H1 (cell line): Measurements from ENCODE around the gene TRAPPC2. TPM values are rescaled to one million over a fixed set of nuclear protein-coding genes. Genes with fewer than 3 reads are reported as not detected.

Experiments used
- CTCF ChIA-PET: fragments of 300-600 bp; sonication (Branson Sonifier 250); formaldehyde crosslinking; loops from one replicate; lab custom pipeline; 2021; ENCODE audit not compliant: partially characterized antibody; lab: Charles Lee
- POLR2A ChIA-PET: fragments of 300-600 bp; sonication (Branson Sonifier 250); formaldehyde crosslinking; loops from one replicate; lab custom pipeline; 2021; ENCODE audit warnings: inconsistent platforms; ENCODE audit not compliant: partially characterized antibody; lab: Charles Lee
- DNase-seq, 2 experiments: peaks; one replicate each; pipeline versions ENCODE4 v3.0.0 to v3.0.0-alpha.2; 2010 to 2022; ENCODE audit warnings: low spot score in 2 of 2, low read depth in 1 of 2, mixed read lengths in 1 of 2
- FAIRE-seq: peaks from 2 replicates; lab custom pipeline; 2011; peaks lifted over from hg19 to GRCh38; lab: Jason Lieb, UNC
- H2AFZ ChIP-seq: 2 replicates; pipeline ENCODE4 v1.8.1; 2012; ENCODE audit warnings: low read length, inconsistent platforms
- H2AK5ac ChIP-seq: 2 replicates; pipeline ENCODE4 v1.6.1; 2013; ENCODE audit warnings: low read depth, low read length
- H2BK120ac ChIP-seq: replicated peaks from 2 replicates; pipeline ENCODE3; 2013; ENCODE audit warnings: low read depth, low read length, inconsistent platforms
- H2BK12ac ChIP-seq: 2 replicates; pipeline ENCODE4 v1.6.1; 2013; ENCODE audit warnings: low read depth, low read length
- H2BK15ac ChIP-seq: 2 replicates; pipeline ENCODE4 v1.6.1; 2013; ENCODE audit warnings: low read length
- H2BK20ac ChIP-seq: 2 replicates; pipeline ENCODE4 v1.6.1; 2013; ENCODE audit warnings: low read length
- H2BK5ac ChIP-seq: 2 replicates; pipeline ENCODE4 v1.6.1; 2013; ENCODE audit warnings: low read depth, low read length
- H3K14ac ChIP-seq: 2 replicates; pipeline ENCODE4 v1.6.1; 2013; ENCODE audit warnings: inconsistent platforms; ENCODE audit not compliant: insufficient read length
- H3K18ac ChIP-seq: 2 replicates; pipeline ENCODE4 v1.6.1; 2013; ENCODE audit warnings: low read length; ENCODE audit errors: extremely low read depth
- H3K23ac ChIP-seq: 2 replicates; pipeline ENCODE4 v1.6.1; 2013; ENCODE audit warnings: inconsistent platforms; ENCODE audit not compliant: insufficient read length
- H3K23me2 ChIP-seq: 2 replicates; pipeline ENCODE4 v1.6.1; 2013; ENCODE audit warnings: low read depth, low read length
- H3K27ac ChIP-seq: 2 replicates; pipeline ENCODE4 v1.6.1; 2011; ENCODE audit warnings: low read depth, low read length, inconsistent platforms
- H3K27me3 ChIP-seq, 4 experiments: replicated peaks in 1 of 4; 1 replicate in 1 of 4; 2 replicates in 3 of 4; pipeline versions ENCODE4 v1.6.1 to v1.8.1; 2011 to 2013; ENCODE audit warnings: low read length in 3 of 4, mild to moderate bottlenecking in 3 of 4, inconsistent platforms in 2 of 4, mixed read lengths in 2 of 4, moderate library complexity in 1 of 4; ENCODE audit not compliant: control insufficient read depth in 3 of 4, insufficient read depth in 3 of 4; ENCODE audit errors: extremely low read depth in 1 of 4
- H3K36me3 ChIP-seq, 4 experiments: 2 replicates each; pipeline versions ENCODE4 v1.6.1 to v1.8.1; 2011 to 2013; ENCODE audit warnings: mild to moderate bottlenecking in 4 of 4, low read length in 3 of 4, moderate library complexity in 2 of 4, control low read depth in 1 of 4, inconsistent platforms in 1 of 4; ENCODE audit not compliant: insufficient read depth in 4 of 4, control insufficient read depth in 2 of 4
- H3K4ac ChIP-seq: replicated peaks from 2 replicates; pipeline ENCODE3; 2013; ENCODE audit warnings: low read length, low read depth, mixed read lengths, inconsistent platforms; ENCODE audit not compliant: insufficient read length
- H3K4me1 ChIP-seq, 4 experiments: replicated peaks in 1 of 4; 1 replicate in 1 of 4; 2 replicates in 3 of 4; pipeline versions ENCODE4 v1.6.1 to v1.8.1; 2011 to 2013; ENCODE audit warnings: low read length in 3 of 4, inconsistent platforms in 2 of 4, mixed read lengths in 1 of 4; ENCODE audit not compliant: insufficient read depth in 4 of 4, control insufficient read depth in 3 of 4
- H3K4me2 ChIP-seq, 2 experiments: 2 replicates each; pipeline versions ENCODE4 v1.6.1 to v1.8.1; 2011 to 2013; ENCODE audit warnings: low read depth in 2 of 2, low read length in 2 of 2, control low read depth in 1 of 2, inconsistent platforms in 1 of 2, mild to moderate bottlenecking in 1 of 2; ENCODE audit not compliant: insufficient read depth in 1 of 2
- H3K4me3 ChIP-seq, 4 experiments: fragments of 200-600, 300-600 bp in 1 of 4; sonication (generic), shearing (Covaris generic), sonication (Bioruptor Twin) in 1 of 4; 2 replicates each; pipeline versions ENCODE4 v1.5.1 to v1.8.1; 2011 to 2016; ENCODE audit warnings: low read length in 4 of 4, low read depth in 3 of 4, control low read depth in 2 of 4, inconsistent platforms in 2 of 4, mild to moderate bottlenecking in 2 of 4, mixed read lengths in 1 of 4, moderate library complexity in 1 of 4; ENCODE audit not compliant: insufficient read depth in 2 of 4; ENCODE audit errors: extremely low read depth in 1 of 4
- H3K56ac ChIP-seq: replicated peaks from 2 replicates; pipeline ENCODE3; 2013; ENCODE audit warnings: low read depth, mild to moderate bottlenecking, mixed read lengths, low read length, inconsistent platforms; ENCODE audit not compliant: insufficient read length
- H3K79me1 ChIP-seq: 2 replicates; pipeline ENCODE4 v1.6.1; 2013; ENCODE audit warnings: low read depth, low read length, control low read depth
- H3K79me2 ChIP-seq, 2 experiments: 2 replicates each; pipeline versions ENCODE4 v1.6.1 to v1.8.1; 2012 to 2013; ENCODE audit warnings: low read length in 2 of 2, mild to moderate bottlenecking in 2 of 2, inconsistent platforms in 1 of 2; ENCODE audit not compliant: insufficient read depth in 2 of 2, control insufficient read depth in 1 of 2
- H3K9ac ChIP-seq, 4 experiments: replicated peaks in 1 of 4; 1 replicate in 1 of 4; 2 replicates in 3 of 4; pipeline versions ENCODE4 v1.6.1 to v1.8.1; 2011 to 2013; ENCODE audit warnings: low read depth in 3 of 4, low read length in 3 of 4, control low read depth in 2 of 4, mild to moderate bottlenecking in 2 of 4, moderate library complexity in 2 of 4, inconsistent platforms in 1 of 4; ENCODE audit errors: extremely low read depth in 1 of 4
- H3K9me3 ChIP-seq, 2 experiments: 2 replicates each; pipeline versions ENCODE4 v1.6.1 to v1.8.1; 2012 to 2013; ENCODE audit warnings: mild to moderate bottlenecking in 2 of 2, moderate library complexity in 2 of 2, control low read depth in 1 of 2, inconsistent platforms in 1 of 2, low read depth in 1 of 2, low read length in 1 of 2, mixed read lengths in 1 of 2; ENCODE audit not compliant: insufficient read depth in 2 of 2
- H4K20me1 ChIP-seq, 2 experiments: replicated peaks in 1 of 2; 2 replicates each; pipeline versions ENCODE3 to v1.8.1; 2011 to 2013; ENCODE audit warnings: inconsistent platforms in 2 of 2, low read length in 2 of 2, mild to moderate bottlenecking in 1 of 2; ENCODE audit not compliant: insufficient read depth in 2 of 2, control insufficient read depth in 1 of 2
- H4K5ac ChIP-seq: 2 replicates; pipeline ENCODE4 v1.6.1; 2013; ENCODE audit warnings: low read length, low read depth, mixed read lengths, inconsistent platforms; ENCODE audit not compliant: insufficient read length
- H4K8ac ChIP-seq: 2 replicates; pipeline ENCODE4 v1.8.0; 2013; ENCODE audit warnings: mild to moderate bottlenecking, moderate library complexity, low read length, inconsistent platforms; ENCODE audit not compliant: insufficient read depth; ENCODE audit errors: extremely low read depth
- H4K91ac ChIP-seq: replicated peaks from 2 replicates; pipeline ENCODE3; 2013; ENCODE audit warnings: low read length, mixed read lengths, inconsistent platforms; ENCODE audit not compliant: insufficient read length
- PHF8 ChIP-seq: fragments of 200-600 bp; sonication (generic); conservative IDR thresholded peaks from 2 replicates; pipeline ENCODE4 v1.7.1; 2012; ENCODE audit warnings: low read depth, mild to moderate bottlenecking, inconsistent platforms, low read length, moderate library complexity
- POLR2A ChIP-seq, 2 experiments: IDR thresholded peaks; 1 replicate in 1 of 2; 2 replicates in 1 of 2; pipeline ENCODE4 v1.6.1; 2011; ENCODE audit warnings: low read depth in 2 of 2, low read length in 2 of 2, mild to moderate bottlenecking in 2 of 2; ENCODE audit errors: control extremely low read depth in 1 of 2
- SIX5 ChIP-seq: IDR thresholded peaks from 2 replicates; pipeline ENCODE4 v1.6.1; 2011; ENCODE audit warnings: mild to moderate bottlenecking, low read depth, low read length
- TCF12 ChIP-seq: IDR thresholded peaks from 2 replicates; pipeline ENCODE4 v1.6.1; 2011; ENCODE audit warnings: low read depth, mild to moderate bottlenecking, low read length
- WGBS, 2 experiments: shearing (Covaris generic) in 1 of 2; methylation state at CpG; one replicate each; pipeline versions ENCODE4 v1.1.6 to v1.1.7; 2013 to 2015; ENCODE audit warnings: low lambda C conversion rate in 2 of 2, mixed read lengths in 2 of 2, inconsistent platforms in 1 of 2, low coverage in 1 of 2, missing lambda C conversion rate in 1 of 2; ENCODE audit not compliant: insufficient replicate concordance in 2 of 2, insufficient coverage in 1 of 2, insufficient read length in 1 of 2; ENCODE audit errors: extremely low coverage in 1 of 2, missing lambda C conversion rate in 1 of 2; 5-methylcytosine and 5-hydroxymethylcytosine counted together
- polyA plus RNA-seq, 7 experiments: library from polyadenylated mRNA; depleted of rRNA in 3 of 7; stranded (reverse) in 5 of 7; unstranded in 2 of 7; fragments of >200 nt in 5 of 7; fragments of 200-250 nt in 2 of 7; gene quantifications; 1 replicate in 5 of 7; 2 replicates in 1 of 7; 4 replicates in 1 of 7; pipeline versions ENCODE4 v1.2.1 to v1.2.3, GENCODE V29; 2011 to 2013; ENCODE audit warnings: missing spikeins in 2 of 7, mixed read lengths in 2 of 7
- total RNA-seq: library from RNA; stranded (reverse); fragmentation: NEBNext Ultra II Directional; extraction: Animal tissue kit (Norgen Biotek cat#: 25700); gene quantifications from 2 replicates; pipeline ENCODE4 v1.2.1, GENCODE V29; 2021
- TF ChIP-seq, protein P1 (sequence below): IDR thresholded peaks from 2 replicates; pipeline ENCODE4 v1.6.1; 2012; ENCODE audit warnings: inconsistent platforms
- TF ChIP-seq, protein P2 (sequence below), 3 experiments: IDR thresholded peaks; 1 replicate in 2 of 3; 2 replicates in 1 of 3; pipeline versions ENCODE4 v1.5.1 to v1.6.1; 2011; ENCODE audit warnings: low read length in 3 of 3, mild to moderate bottlenecking in 3 of 3, inconsistent platforms in 2 of 3, low read depth in 1 of 3, moderate library complexity in 1 of 3; ENCODE audit not compliant: insufficient read depth in 1 of 3; ENCODE audit errors: control extremely low read depth in 1 of 3

Gene TRAPPC2
- total and polyA plus RNA-seq, 2 of the 8 experiments (the other 6 are each of a cell fraction or from before 2014, with no cell fraction given) = 6.7 to 10.8 TPM

DNA sequence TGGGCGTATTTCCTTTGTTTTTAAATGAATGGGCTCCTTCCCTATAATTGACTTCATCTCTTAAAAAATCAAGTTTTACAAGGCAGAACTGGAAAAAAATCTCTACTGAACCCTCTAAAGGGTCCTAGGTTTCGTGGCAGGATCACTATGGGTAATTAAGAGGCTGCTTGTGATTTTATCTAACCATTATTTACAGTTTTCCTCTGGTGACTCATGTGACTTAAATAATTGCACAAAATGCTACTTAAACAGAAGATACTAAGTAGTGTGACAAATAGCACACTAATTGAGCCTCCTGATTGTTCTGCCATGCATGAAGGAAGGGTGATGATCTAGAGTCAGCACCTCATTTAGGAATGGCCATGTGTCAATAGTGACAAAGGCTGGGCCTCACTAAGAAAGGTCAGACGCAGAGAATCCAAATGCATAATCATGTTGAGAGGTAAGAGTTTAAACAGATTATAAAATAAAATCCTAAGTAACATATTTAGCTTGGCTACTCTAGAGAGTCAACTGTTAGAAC lies 35.7 kb upstream of the TRAPPC2 start:
- H2BK5ac ChIP-seq = no peak overlapping the region
- H4K20me1 ChIP-seq = no peaks in the 10 kb centered on the region
- H3K9me3 ChIP-seq = no peaks in the 10 kb centered on the region
- H2BK20ac ChIP-seq = no peak overlapping the region
- H4K91ac ChIP-seq = no peak overlapping the region
- H2BK120ac ChIP-seq = no peak overlapping the region
- no peak overlapping the region for H2BK12ac ChIP-seq
- no peaks in the 10 kb centered on the region for H3K79me2 ChIP-seq
- H3K9ac ChIP-seq = no peak overlapping the region
- POLR2A ChIA-PET = interaction anchor here (0.9 kb wide), 1 partner anchor 9 kb away, joined by 3 read pairs; no protein-coding TSS in a partner anchor
- peaks cover 0 to 67% (median 13%) of the 10 kb centered on the region in 4 experiments; a peak in 7 of 8 replicates for H3K36me3 ChIP-seq
- H3K14ac ChIP-seq = no peak overlapping the region
- CTCF ChIA-PET = interaction anchor here (0.7 to 1.1 kb wide), 3 partner anchors 11 to 130 kb away, joined by 3 read pairs; no protein-coding TSS in a partner anchor
- H3K4me1 ChIP-seq = no peaks in the 10 kb centered on the region
- no peak overlapping the region for H3K4me3 ChIP-seq
- H2AK5ac ChIP-seq = no peak overlapping the region
- no peak overlapping the region for H2AFZ ChIP-seq
- H3K23me2 ChIP-seq = no peaks in the 10 kb centered on the region
- no peak overlapping the region for H3K23ac ChIP-seq
- no peak overlapping the region for H3K18ac ChIP-seq
- FAIRE-seq (no peak), DNase-seq (no peak)
- H4K5ac ChIP-seq = no peak overlapping the region
- no peak overlapping the region for H4K8ac ChIP-seq
- 94% methylated on average over 3 of the region's 3 CpGs; no CpG with 5 or more reads in 1 of the 2 experiments for WGBS, 2 experiments
- no peak overlapping the region for H3K56ac ChIP-seq
- no peak overlapping the region for H3K4ac ChIP-seq
- no peak overlapping the region for H3K27ac ChIP-seq
- no peaks in the 10 kb centered on the region for H3K79me1 ChIP-seq
- no peaks in the 10 kb centered on the region for H3K27me3 ChIP-seq
- no peak overlapping the region for H3K4me2 ChIP-seq
- no peak overlapping the region for H2BK15ac ChIP-seq
- no peak for TF ChIP-seq TCF12
- TF ChIP-seq SIX5 = no peak
- TF ChIP-seq POLR2A (IDR thresholded peaks at IDR 0.05; ENCODE audit: control extremely low read depth in 1 of 2, low read depth in 2 of 2, low read length in 2 of 2) = no peak
- TF ChIP-seq, protein P1, sequence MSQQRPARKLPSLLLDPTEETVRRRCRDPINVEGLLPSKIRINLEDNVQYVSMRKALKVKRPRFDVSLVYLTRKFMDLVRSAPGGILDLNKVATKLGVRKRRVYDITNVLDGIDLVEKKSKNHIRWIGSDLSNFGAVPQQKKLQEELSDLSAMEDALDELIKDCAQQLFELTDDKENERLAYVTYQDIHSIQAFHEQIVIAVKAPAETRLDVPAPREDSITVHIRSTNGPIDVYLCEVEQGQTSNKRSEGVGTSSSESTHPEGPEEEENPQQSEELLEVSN = no peak
- TF ChIP-seq PHF8 = no peak
- TF ChIP-seq, protein P2, sequence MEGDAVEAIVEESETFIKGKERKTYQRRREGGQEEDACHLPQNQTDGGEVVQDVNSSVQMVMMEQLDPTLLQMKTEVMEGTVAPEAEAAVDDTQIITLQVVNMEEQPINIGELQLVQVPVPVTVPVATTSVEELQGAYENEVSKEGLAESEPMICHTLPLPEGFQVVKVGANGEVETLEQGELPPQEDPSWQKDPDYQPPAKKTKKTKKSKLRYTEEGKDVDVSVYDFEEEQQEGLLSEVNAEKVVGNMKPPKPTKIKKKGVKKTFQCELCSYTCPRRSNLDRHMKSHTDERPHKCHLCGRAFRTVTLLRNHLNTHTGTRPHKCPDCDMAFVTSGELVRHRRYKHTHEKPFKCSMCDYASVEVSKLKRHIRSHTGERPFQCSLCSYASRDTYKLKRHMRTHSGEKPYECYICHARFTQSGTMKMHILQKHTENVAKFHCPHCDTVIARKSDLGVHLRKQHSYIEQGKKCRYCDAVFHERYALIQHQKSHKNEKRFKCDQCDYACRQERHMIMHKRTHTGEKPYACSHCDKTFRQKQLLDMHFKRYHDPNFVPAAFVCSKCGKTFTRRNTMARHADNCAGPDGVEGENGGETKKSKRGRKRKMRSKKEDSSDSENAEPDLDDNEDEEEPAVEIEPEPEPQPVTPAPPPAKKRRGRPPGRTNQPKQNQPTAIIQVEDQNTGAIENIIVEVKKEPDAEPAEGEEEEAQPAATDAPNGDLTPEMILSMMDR (IDR thresholded peaks at IDR 0.05; ENCODE audit: control extremely low read depth in 1 of 3, insufficient read depth in 1 of 3, low read depth in 1 of 3, low read length in 3 of 3) = no peak
